GM19238 (cell line): ENCODE data around the gene EDEM3.
A peak's percentile ranks its signal among the peaks of the same experiment; 100 is the strongest.
"Not testable (repeated sequence)": the region's sequence is repeated elsewhere in the genome, so short reads cannot be mapped to it uniquely, and the experiment has no call there.

Source experiments
- DNase-seq: peaks from one replicate; pipeline ENCODE4 v3.0.0; 2011; ENCODE audit warnings: low spot score; ENCODE audit not compliant: insufficient read length

The EDEM3 gene

GRCh38 chr1:184679472-184679871 is 75.2 kb downstream of the EDEM3 start:
- not testable (repeated sequence) for DNase-seq

GRCh38 chr1:184677344-184677743 is 77.3 kb downstream of the EDEM3 start:
- no peak for DNase-seq

DNA sequence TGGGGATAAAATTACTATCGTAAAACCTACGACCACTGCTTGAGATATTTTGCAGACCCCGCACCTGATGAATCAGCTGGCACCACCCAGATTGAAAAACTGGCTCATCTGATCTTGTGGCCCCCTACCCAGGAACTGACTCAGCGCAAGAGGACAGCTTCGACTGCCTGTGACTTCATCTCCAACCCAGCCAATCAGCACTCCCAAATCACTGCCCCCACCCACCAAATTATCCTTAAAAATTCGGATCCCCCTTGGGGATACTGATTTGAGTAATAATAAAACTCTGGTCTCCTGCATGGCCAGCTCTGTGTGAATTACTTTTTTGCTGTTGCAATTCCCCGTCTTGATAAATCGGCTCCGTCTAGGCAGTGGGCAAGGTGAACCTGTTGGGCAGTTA is 81.4 kb downstream of the EDEM3 start:
- no peak for DNase-seq

GRCh38 chr1:184672013-184672726 is 82.5 kb downstream of the EDEM3 start:
- no peak for DNase-seq

DNA sequence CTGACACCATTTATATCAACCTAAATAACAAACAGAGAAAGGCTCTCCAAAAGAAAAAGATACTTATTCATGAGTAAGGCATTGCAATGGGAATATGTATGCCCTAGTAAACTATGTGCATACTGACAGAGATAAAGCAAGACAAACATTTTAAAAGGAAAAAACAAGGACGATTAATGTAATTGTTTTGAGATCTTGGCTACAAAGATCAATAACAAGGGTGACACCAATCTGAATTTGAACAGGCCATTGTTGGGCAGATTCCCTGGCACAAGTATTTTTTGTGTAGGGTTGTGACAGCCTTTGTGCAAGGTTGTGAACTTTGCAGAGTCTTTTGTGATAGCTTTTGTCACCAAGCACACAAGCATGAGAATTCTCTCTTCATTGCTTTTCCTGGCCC is 85.3 kb downstream of the EDEM3 start:
- DNase-seq = no peak

GRCh38 chr1:184665360-184665759 is 89.3 kb downstream of the EDEM3 start:
- DNase-seq = no peak

DNA sequence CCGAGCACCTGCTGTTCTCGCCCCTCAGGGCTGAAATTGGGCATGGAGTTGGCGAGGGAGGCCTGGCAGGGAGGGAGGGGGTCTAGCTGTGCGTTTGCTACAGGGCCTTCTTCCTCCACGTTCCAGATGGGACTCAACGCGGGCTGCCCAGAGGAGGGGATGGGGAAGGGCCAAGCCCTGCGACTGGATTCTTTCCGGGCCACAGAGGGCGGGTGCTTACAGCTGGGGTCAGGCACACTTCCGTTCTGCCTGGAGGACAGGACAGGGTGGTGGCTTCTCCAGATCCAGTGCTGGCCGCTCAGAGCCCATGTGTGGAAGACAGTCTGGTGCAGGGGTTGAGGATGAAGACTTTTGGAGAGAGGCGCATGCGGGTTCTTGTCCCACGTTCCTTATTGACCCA is 90.0 kb downstream of the EDEM3 start:
- DNase-seq = no peak

DNA sequence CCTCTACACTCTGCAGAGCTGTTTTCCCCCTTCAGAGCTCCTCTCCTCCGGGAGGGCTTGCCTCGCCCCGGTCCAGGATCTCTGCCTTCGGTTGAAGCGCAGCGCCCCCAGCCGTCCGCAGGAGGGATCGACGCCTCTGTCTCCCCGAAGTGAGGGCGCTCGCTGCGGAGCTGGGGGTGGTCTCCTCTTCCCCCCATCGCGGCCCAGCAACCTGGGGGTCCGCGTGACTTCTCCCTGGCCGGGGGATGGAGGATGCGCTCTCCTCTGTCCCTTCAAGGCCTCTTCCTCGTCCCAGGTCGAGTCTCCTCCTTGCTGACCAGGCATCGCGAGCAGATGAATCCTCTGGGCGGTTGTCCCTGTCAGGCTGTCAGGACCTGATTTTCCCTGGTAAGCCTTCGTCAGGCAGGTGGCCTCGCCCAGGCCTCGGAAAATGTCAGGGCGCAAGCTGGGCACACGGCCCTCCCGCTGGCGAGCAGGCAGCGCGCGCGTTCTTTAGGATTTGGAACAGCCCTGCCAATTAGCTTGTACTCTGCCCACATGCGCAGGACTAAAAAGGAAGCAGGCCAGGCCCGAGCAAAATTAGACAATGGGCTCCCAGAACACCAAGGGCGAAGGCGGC is 90.5 kb downstream of the EDEM3 start:
- peak; percentile 49 for DNase-seq

GRCh38 chr1:184661801-184662200 is 92.9 kb downstream of the EDEM3 start:
- no peak for DNase-seq

DNA sequence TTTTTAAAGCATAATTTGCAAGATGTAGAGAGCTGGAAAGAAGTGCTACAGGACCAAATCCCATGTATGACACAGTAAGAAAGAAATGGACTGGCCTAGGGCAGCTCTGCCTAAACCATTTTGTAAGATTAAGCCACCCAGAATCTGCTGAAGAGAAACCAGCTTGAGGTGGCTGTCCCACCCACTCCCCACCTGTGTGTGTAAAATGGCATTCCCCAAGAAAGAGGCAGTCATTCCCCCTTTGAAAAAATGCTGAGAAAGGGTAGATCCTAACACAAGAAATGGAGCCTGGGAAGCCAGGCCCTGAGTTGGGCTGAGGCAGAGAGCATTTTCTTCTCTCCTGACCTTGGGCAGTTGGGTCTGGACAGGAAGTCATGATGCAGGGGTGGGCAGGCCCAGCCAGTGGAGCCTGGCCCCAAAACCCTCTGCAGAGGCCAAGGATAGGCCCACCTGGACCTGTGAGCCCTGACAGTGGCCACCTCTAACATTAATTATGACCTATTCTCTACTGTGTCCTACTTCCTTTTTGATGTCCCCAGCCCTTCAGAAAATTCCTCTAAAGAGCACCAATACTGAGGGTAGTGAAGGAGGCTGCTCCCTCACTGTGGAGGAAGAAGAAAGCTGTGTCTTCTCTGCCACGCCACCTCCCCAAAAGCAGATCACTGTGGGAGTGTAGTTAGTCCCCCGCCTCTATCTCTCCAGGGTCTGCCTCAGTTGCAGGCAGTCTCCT is 94.0 kb downstream of the EDEM3 start:
- DNase-seq = no peak

DNA sequence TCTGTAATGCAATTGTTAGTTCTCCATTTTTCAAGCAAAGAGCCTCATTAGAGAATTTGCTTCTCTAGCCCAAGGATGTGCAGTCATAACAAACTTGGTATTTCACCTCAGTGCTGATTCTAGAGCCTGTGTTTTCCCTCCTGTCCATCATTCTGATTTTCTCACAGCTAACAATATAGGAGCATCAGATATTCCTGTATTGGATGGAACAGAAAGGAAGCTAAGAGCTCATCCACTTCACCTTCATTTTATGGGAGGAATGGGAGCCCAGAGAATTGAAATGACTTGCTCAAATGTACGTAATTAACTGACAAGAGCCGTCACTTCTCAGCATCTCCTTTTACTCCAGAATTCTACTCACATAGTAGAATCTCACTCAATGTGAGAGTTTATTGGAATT is 96.6 kb downstream of the EDEM3 start:
- DNase-seq = no peak

DNA sequence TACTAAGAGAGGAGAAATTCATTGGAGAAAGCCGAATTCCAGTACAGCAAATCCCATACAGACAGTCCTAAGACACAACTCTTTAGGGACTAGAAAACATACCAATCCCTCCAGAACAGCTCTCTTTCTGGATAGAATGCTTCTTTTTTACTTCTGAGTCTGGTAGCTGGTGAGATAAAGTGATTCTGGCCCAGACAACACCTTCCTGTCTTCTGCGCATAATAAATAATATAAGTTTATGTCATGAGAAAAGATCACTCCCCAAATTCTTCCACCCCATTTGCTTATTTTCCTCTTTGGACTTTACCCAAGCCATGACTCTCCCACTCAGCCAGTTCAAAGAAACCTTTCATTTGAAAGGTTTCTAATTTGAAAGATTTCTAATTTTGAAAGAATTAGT is 98.4 kb downstream of the EDEM3 start:
- no peak for DNase-seq

DNA sequence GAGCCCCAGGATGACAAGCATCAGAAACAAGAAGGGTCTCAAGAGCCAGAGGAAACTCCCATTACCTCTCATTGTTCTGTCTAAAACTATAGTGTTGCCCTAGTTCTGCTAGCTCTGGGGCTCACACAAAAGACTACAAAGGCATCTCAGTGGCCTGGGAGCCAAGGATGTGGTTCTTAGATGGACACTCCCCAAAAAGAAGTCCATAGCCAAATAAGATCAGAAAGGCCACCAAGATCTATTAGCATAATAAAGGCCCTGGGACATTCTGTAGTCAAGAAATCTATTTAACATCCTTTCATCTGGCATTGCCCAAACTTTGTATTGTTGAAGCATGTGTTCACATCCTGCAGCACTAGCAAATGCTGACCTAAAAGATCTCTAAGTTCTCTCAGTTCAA is 99.5 kb downstream of the EDEM3 start:
- no peak for DNase-seq

DNA sequence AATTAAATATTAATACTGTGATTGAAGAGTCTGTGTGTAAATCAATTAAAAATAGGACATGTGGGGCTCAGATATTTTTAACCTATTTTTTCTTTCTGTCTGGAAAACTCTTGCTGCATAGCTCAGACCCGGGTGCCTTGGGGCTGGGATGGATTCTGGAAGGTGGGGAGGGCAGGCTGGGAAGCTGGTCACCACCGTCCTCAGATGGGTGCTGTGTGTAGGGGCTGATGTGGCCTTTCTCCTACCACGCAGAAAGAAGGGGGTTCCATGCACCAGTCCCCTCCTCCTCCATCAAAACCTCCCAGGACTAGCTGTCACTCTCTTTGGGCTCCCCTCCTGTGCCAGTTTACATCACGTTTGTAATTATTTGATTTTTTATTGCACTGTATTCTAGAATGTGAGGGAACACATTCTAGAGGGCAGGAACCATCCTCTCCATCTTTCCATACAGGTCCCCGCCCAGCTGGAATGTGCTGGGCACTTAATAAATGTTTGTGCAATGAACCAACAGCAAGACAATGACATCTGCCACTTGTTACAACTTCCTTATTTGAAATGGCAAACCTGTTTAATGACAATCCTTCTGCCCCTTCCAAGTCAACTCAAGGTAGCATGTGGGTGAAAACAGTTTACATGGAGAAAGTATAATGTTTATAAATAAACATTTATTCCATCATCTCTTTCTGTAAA is 104.3 kb downstream of the EDEM3 start:
- no peak for DNase-seq

GRCh38 chr1:184649451-184649888 is 105.2 kb downstream of the EDEM3 start:
- peak; percentile 12 for DNase-seq

DNA sequence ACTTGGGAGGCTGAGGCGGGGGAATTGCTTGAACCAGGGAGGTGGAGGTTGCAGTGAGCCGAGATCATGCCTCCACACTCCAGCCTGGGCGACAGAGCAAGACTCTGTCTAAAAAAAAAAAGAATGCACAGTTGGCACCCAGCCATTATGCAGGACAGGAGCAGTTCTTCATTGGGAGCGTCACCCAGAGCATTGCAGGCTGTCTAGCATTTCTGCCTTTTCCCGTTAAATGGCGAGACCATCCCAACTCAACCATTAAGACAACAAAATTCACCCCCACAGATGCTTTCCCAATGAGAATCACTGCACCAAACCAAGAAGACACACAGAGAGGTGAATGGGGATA is 105.8 kb downstream of the EDEM3 start:
- DNase-seq = no peak

GRCh38 chr1:184648160-184648855 is 106.3 kb downstream of the EDEM3 start:
- no peak for DNase-seq

- DNase-seq = no peak
These were observed 107.2 kb downstream of the EDEM3 start for GRCh38 chr1:184647471-184647870.

DNA sequence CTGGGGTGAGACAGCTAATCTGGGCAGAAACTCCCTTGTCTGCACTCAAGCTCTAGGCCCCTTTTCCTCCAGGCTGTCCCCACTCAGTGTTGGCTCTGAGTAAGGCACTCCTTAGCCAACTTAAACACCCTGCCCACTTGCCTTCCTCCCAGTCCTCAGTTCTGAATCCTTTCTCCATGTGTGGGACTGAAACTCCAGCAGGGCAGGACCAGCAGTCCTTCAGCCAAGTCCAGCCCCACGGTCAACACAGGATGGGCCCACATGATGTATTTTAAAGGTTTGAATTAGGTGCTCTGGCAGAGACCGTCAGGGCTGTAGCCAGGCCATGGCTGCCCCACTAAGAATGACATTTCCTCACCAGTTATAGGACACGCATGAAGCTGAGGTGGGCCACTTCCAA is 107.8 kb downstream of the EDEM3 start:
- no peak for DNase-seq

DNA sequence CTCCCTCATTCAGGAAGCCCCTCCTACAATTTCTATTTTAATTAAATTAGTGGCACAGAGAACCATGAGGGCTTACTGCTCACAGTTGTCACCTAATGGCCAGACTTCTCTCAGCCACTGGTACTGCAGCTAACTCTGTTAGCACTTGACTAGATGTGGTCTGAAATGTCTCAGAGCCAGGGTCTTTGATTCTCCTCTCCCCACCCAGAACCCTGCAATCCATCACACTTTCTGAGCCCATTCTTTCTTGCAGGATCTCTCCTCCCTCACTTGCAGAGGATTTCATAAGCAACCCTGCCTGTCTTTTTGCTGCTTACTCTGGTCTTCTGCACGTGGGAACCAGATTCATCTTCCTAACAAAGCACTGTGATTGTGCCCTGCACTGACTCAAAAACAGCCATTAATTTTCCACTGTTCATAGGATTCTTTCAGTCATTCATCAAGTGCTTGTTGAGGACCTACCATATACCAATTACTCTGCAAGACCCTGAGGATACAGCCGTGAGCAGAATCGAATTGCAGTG is 108.4 kb downstream of the EDEM3 start:
- no peak for DNase-seq

- no peak for DNase-seq
These were observed 109.9 kb downstream of the EDEM3 start for GRCh38 chr1:184644771-184645170.
